ENCODE results near the gene DVL3. TPM values are rescaled to one million over a fixed set of nuclear protein-coding genes. Genes with fewer than 3 reads are reported as not detected.

The DVL3 gene
- total RNA-seq, 1 donor from 2014 or later = 51.7 TPM

DNA sequence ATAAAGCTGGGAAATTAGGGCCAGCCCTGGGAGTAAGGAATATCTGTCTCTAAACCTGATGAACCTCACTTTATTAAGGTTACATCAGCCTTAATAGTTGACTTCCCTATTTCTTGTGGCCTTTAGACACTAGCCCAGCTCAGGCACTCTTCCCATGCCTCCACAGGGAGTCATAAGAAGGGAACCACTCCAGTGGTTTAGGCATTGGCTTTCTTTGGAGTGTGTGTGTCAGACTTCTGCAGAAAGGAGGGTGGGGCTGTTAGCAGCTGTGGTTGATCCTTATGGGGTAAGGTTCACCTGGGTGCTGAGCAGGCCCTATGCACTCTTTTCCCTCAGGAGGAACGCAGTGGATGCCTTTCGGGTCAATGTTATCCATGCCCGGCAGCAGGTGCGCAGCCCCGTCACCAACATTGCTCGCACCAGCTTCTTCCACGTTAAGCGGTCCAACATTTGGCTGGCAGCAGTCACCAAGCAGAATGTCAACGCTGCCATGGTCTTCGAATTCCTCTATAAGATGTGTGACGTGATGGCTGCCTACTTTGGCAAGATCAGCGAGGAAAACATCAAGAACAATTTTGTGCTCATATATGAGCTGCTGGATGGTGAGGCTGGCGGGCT lies 23.5 kb downstream of the DVL3 start:
- no peak for DNase-seq (ENCODE audit: low read depth)
- Histone ChIP-seq H3K36me3 (ENCODE audit: control insufficient read depth, insufficient read depth, low read length) (peaks cover 11% of the 10 kb centered on the region), H3K4me3 (ENCODE audit: low read depth, low read length) (no peak overlapping the region), H3K27me3 (ENCODE audit: control insufficient read depth, insufficient read depth, low read length) (no peaks in the 10 kb centered on the region)
- TF ChIP-seq, protein P1, sequence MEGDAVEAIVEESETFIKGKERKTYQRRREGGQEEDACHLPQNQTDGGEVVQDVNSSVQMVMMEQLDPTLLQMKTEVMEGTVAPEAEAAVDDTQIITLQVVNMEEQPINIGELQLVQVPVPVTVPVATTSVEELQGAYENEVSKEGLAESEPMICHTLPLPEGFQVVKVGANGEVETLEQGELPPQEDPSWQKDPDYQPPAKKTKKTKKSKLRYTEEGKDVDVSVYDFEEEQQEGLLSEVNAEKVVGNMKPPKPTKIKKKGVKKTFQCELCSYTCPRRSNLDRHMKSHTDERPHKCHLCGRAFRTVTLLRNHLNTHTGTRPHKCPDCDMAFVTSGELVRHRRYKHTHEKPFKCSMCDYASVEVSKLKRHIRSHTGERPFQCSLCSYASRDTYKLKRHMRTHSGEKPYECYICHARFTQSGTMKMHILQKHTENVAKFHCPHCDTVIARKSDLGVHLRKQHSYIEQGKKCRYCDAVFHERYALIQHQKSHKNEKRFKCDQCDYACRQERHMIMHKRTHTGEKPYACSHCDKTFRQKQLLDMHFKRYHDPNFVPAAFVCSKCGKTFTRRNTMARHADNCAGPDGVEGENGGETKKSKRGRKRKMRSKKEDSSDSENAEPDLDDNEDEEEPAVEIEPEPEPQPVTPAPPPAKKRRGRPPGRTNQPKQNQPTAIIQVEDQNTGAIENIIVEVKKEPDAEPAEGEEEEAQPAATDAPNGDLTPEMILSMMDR (IDR thresholded peaks at IDR 0.05; ENCODE audit: insufficient read depth, low read length, poor library complexity, severe bottlenecking) = no peak

DNA sequence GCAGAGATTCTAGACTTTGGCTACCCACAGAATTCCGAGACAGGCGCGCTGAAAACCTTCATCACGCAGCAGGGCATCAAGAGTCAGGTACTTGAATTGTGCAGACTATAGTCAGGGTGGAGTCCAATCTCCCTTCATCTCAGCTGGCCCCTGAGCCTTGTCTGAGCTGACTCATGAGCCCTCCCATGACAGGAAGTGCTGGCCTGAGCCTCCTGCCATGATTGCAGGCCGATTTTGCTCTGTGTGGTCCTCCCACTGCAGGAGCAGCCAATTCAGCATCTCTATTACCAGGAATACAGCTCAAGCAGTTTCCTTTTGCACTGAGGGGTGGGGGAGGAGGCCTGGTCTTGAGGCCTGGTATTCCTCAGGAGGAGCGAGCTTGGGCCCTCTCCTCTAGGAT lies 25.0 kb downstream of the DVL3 start:
- no peaks in the 10 kb centered on the region for H3K27me3 ChIP-seq (ENCODE audit: control insufficient read depth, insufficient read depth, low read length)
- no peak for DNase-seq (ENCODE audit: low read depth)
- TF ChIP-seq, protein P1 (IDR thresholded peaks at IDR 0.05; ENCODE audit: insufficient read depth, low read length, poor library complexity, severe bottlenecking) = no peak
- peaks cover 11% of the 10 kb centered on the region for H3K36me3 ChIP-seq (ENCODE audit: control insufficient read depth, insufficient read depth, low read length)
- no peak overlapping the region for H3K4me3 ChIP-seq (ENCODE audit: low read depth, low read length)

- Histone ChIP-seq H3K4me3 (ENCODE audit: low read depth, low read length) (no peak overlapping the region), H3K36me3 (ENCODE audit: control insufficient read depth, insufficient read depth, low read length) (peaks cover 11% of the 10 kb centered on the region), H3K27me3 (ENCODE audit: control insufficient read depth, insufficient read depth, low read length) (no peaks in the 10 kb centered on the region)
- DNase-seq (ENCODE audit: low read depth) = no peak
- TF ChIP-seq, protein P1 (IDR thresholded peaks at IDR 0.05; ENCODE audit: insufficient read depth, low read length, poor library complexity, severe bottlenecking) = no peak
These were observed 26.4 kb downstream of the DVL3 start for GRCh38 chr3:184181596-184181995.

GRCh38 chr3:184183679-184184078 lies 28.5 kb downstream of the DVL3 start:
- peaks cover 8% of the 10 kb centered on the region for H3K36me3 ChIP-seq (ENCODE audit: control insufficient read depth, insufficient read depth, low read length)
- no peak overlapping the region for H3K4me3 ChIP-seq (ENCODE audit: low read depth, low read length)
- TF ChIP-seq, protein P1 (IDR thresholded peaks at IDR 0.05; ENCODE audit: insufficient read depth, low read length, poor library complexity, severe bottlenecking) = no peak
- no peak for DNase-seq (ENCODE audit: low read depth)
- H3K27me3 ChIP-seq (ENCODE audit: control insufficient read depth, insufficient read depth, low read length) = no peaks in the 10 kb centered on the region

- TF ChIP-seq, protein P1 (IDR thresholded peaks at IDR 0.05; ENCODE audit: insufficient read depth, low read length, poor library complexity, severe bottlenecking) = no peak
- no peak for DNase-seq (ENCODE audit: low read depth)
- no peaks in the 10 kb centered on the region for H3K27me3 ChIP-seq (ENCODE audit: control insufficient read depth, insufficient read depth, low read length)
- no peak overlapping the region for H3K4me3 ChIP-seq (ENCODE audit: low read depth, low read length)
- H3K36me3 ChIP-seq (ENCODE audit: control insufficient read depth, insufficient read depth, low read length) = peaks cover 10% of the 10 kb centered on the region
These were observed 29.5 kb downstream of the DVL3 start for GRCh38 chr3:184184546-184185230.
